ENCODE results near the gene R3HDM2.

DNA sequence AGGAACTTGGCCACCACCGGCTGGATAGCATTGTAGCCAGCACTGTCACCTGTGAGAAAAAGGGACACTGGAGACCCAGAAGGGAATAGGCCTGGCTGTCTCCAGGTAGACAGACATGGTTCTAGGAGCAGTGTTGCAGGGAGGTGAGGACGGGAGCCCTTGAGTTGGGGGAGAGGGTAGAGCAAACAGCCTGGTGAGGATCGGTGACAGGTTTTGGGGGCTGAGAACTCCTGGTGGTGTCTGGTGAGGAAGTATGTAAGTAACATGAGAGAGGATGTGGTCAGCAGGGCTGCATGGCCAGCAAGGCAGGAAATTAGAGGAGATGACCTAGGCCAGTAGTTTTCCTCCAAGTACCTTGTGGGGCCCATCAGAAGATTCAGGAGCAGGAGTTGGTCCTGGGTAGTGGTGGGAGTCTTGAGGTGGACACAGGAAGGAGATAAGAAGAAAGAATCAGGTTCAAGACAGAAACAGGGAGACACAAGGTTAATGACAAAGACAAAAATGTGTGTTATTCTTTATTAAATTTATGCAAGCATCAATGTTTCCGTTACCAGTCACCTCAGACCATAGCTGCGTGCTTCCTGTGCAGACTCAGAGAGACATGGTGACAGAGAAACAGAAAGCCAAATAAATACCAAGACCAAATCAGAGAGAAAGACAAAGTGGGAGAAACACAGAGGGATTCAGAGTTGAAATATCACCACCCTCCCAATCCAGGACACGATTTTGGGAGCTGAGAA, 48.7 kb upstream of the R3HDM2 start, which contains the start of gene ARHGAP9:
- TF ChIP-seq AFF4 (CRISPR knock-in tag; IDR thresholded peaks at IDR 0.05; ENCODE audit: borderline replicate concordance) (no peak), MAX (CRISPR knock-in tag; IDR thresholded peaks at IDR 0.05) (no peak), E2F4 (CRISPR knock-in tag; IDR thresholded peaks at IDR 0.05; ENCODE audit: borderline replicate concordance, low read depth) (no peak)
- TF ChIP-seq, protein P1, sequence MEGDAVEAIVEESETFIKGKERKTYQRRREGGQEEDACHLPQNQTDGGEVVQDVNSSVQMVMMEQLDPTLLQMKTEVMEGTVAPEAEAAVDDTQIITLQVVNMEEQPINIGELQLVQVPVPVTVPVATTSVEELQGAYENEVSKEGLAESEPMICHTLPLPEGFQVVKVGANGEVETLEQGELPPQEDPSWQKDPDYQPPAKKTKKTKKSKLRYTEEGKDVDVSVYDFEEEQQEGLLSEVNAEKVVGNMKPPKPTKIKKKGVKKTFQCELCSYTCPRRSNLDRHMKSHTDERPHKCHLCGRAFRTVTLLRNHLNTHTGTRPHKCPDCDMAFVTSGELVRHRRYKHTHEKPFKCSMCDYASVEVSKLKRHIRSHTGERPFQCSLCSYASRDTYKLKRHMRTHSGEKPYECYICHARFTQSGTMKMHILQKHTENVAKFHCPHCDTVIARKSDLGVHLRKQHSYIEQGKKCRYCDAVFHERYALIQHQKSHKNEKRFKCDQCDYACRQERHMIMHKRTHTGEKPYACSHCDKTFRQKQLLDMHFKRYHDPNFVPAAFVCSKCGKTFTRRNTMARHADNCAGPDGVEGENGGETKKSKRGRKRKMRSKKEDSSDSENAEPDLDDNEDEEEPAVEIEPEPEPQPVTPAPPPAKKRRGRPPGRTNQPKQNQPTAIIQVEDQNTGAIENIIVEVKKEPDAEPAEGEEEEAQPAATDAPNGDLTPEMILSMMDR (IDR thresholded peaks at IDR 0.05), result no peak

Data from WTC11 (cell line).